Stimulated activated naive CD8-positive, alpha-beta T cell treated with anti-CD3 and anti-CD28 coated beads, Interleukin-15, Interleukin-2, amounts not matched to agents 100 U/mL and 50 U/mL, for 24 hours (primary cell): ENCODE results near the gene UPK3BL1.
"Not testable (repeated sequence)": the region's sequence is repeated elsewhere in the genome, so short reads cannot be mapped to it uniquely, and the experiment has no call there.

Experiments used
- ATAC-seq: fragments of 150-1000 bp; cut with Tn5 transposase; one replicate; pipeline ENCODE4 v1.10.0; 2021
- DNase-seq: peaks from one replicate; pipeline ENCODE4 v3.0.0; 2021

Gene UPK3BL1

DNA sequence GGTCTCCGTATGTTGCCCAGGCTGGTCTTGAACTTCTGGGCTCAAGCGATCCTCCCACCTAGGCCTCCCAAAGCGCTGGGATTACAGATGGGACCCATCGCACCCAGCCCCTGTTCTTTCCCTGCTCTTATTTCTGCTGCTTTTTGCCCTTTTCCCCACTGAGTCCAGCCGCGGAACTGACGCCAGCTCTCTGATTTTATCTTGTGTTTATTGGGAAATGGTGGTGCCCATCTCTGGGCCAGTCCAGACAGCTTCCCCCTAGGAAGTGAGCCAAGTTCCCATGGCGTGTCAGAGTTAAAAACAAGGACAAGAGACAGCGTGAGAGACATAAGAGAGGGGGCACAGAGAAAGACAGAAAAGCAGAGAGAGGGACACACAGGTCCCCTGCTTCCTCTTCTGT, 12.0 kb downstream of the UPK3BL1 start:
- ATAC-seq, DNase-seq: not testable (repeated sequence)

DNA sequence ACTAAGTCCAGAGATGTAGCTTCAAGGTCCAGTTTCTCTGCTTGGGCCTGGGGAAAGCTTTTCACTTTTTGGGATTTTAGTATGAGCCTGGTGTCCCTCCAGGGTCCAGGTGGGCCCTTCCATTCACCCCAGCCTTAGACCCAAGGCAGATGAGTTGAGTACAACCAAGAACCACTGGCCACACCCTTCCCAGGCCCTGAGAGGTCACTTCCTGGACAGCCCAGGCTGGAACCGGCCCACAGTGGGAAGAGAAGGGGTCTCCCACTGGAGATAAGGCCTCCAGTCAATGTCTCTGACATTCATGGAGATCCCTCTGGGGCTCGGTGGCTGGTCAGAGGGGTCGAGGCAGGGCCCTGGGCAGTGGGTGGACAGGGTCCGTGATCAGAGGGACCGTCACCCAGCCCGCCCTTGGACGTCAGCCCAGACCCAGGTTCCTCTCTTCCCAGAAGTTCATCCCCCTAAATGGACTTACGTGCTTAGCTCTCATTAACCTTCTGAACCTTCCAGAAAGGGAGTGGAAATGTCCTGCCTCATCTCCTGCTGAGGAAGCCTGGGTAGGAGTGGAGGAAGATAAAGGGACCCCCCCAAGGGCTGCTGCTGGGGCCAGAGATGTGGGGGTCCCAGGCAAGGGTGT, 15.2 kb downstream of the UPK3BL1 start:
- not testable (repeated sequence) for ATAC-seq

DNA sequence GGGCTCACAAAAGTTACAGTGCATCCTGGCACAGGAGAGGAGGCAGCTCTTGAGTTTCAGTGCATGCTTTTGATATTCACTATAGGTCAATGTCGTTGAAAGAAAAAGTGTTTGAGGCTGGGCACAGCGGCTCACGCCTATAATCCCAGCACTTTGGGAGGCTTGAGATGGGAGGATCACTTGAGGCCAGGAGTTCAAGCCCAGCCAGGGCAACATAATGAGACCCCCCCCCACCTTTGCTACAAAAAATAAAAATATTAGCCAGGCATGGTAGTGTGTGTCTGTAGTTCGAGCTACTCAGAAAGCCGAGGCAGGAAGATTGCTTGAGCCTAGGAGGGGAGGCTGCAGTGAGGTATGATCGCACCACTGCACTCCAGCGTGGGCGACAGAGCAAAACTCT, 24.5 kb downstream of the UPK3BL1 start:
- DNase-seq, ATAC-seq: not testable (repeated sequence)

More for the DNA sequence above, 15.2 kb downstream of the UPK3BL1 start:
- DNase-seq: not testable (repeated sequence)

DNA sequence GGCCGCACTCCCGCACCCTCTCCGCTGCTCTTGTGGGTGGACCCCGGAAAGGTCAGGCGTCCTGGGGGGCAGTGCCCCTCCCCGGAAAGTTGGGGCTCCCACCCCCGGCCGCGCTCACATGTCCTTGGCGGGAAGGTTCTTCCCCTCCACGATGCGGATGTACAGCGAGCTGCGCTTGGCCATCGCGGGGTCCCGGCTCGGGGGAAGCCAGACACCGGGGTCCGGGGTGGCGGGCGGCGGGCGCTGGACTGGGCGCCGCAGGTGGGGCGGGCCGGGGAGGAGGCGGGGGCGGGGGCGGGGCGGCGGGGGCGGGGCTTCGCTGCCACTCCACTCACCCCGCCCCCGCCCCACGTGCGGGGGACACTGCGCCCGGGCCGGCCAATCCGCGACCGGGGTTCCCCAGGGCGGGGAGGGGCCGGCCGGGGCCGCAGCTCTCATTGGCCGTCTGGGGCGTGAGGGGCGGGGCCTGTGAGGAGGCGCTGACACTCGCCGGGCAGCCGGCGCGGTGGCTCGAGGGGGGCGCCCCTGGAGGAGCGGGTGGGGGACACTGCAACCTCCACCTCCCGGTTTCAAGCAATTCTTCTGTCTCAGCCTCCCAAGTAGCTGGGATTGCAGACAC, 26.0 kb downstream of the UPK3BL1 start, which contains the start of gene RASA4:
TSS of gene RASA4 (minus strand) at position 250 of the 619 bp plus-strand sequence. CDS start at position 183, 67 bp downstream.
- peak; percentile 87 for ATAC-seq
- DNase-seq: peak; percentile 44

DNA sequence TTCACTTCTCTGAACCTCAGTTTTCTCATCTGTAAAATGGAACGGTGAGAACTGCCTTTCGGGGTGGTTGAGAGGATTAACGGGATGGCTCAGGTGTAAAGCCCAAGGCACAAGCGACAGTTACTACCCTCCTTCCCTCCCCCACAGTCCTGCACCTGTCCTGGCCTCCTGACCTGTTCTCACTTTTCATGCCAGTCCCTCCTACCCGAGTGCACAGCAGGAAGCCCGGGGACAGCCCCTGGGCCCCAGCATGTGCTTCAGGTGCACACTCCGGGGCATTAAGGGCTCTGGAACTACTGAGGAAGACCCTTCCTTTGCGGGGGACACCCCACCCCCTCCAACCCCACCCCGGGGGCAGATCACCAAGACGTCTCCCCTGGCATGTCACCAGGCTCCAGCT, 26.7 kb downstream of the UPK3BL1 start:
- peak; percentile 21 for ATAC-seq
- not testable (repeated sequence) for DNase-seq

DNA sequence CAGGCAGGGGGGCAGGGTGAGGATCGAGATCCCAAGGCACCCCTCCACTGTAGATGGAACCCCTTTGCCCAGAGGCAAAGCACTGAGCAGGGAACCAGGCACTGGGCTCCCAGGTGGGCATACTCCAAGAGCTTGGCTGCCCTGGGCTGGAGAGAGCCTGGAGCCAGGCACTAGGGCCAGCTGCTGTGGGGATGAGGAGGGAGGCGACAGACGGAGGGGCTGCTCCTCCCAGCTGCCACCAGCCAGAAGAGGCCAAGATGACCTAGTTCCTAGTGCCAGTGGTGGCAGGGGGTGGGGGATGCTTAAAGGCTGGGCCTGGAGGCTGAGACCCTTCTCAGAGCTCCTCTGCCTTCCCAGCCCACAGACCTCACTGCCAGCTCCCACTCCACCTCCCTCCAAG, 27.7 kb downstream of the UPK3BL1 start:
- not testable (repeated sequence) for ATAC-seq, DNase-seq

DNA sequence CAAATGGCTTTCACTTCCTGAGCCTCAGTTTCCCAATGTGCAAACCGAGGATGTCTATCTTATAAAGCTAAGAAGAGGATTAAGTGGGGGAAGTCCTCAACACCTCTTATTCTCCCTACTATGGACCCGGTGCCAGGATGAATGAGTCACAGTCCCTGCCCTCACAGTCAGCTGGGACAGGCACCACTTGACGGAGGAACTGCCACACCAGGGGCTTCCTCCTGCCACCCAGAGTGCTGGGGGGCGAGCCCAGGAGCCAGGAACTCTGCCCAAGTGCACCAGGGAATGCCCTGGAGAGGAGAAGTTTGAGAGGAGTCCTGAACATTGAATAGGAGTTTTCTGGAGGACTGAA, 28.3 kb downstream of the UPK3BL1 start:
- not testable (repeated sequence) for DNase-seq
- ATAC-seq: peak; percentile 10

DNA sequence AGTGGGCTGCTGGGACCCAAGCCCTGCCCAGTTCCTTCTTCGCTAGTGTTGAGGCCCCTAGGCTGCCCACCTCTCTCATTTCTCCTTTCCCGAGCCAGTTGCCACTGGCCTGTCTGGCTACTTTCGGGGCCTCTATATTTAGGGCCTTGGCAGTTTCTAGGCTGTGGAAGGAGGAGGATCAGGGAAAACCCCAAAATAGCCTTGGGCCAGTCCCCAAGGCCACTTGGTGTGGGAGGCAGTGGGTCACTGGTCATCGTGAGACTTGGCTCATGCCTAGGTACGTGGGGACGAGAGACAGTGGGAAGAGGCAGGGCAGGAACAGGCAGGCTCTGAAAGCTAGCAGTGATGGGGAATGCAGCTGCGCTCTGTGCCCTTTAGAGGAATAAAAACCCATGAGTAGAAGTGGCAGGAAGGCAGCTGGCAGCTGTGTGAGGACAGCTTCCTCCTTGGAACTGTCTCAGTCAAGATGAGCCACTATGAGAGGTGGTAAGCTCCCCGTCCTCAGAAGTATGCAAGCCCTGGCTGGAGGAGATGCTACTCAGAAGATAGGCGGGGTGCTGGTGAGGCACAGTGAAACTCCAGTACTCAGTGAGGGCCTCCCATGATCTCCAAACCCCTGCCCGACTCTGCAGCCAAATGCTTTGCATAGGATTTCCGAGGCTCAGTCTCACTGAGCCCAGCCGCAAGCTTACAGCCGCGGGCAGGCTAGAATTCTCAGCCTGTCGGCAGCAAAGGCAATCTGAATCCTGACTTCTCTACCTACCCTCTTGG, 28.8 kb downstream of the UPK3BL1 start:
- ATAC-seq, DNase-seq: not testable (repeated sequence)

DNA sequence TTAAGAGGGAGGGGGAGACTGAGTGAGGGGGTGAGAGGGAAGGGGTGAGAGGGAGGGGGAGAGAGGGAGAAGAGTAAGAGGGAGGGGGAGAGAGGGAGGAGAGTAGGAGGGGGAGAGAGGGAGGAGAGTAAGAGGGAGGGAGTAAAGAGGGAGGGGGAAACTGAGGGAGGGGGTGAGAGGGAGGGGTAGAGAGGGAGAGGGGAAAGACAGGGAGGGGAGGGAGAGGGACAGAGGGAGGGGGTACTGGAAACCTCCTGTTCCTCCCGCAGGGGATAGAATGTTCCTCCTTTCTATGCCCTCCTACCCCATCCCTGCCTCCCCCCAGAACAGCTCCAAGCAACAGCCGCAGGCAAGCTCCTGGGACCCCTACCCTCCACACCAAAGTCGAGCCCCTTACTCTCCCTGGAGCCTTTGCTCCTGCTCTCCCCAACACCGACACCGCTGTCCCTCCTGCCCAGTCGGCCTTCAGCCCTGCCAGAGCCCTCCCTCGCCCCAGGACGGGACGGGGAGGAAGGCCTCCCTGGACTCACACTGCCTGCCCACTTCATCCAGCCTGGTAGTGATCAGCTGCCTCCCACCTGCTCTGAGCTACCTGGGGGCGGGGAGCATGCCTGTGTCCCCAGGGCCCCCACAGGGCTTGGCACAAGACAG, 30.8 kb downstream of the UPK3BL1 start:
- not testable (repeated sequence) for ATAC-seq, DNase-seq

DNA sequence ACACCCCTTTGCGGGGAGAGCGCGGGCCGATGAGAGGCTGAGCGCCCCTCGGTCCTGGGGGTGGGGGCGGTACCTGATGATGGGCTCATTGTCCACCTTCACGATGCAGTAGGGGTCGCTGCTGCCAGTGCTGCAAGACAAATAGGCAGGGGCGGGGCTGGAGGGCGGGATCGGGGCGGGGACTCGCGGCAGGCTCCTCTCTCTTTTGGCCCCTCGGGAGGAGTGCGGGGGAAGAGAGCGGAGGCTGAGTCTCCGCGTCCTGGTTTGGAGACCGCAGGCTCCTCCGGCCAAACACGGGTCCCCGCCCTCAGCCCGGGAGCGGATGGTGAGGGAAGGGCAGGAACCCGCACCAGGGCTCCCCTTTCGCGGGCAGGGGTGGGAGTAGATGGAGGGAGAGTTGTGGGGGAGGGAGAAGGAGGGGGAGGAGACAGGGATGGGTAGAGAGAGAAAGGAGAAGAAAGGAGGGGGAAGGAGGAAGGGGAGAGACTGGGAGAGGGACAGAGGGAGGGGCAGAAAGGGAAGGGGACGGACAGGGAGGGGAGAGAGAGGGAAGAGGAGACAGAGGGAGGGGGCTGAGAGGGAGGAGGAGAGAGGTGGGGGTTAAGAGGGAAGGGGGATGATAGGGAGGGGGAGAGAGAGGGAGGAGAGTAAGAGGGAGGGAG, 31.4 kb downstream of the UPK3BL1 start:
- not testable (repeated sequence) for DNase-seq
- peak; percentile 48 for ATAC-seq

DNA sequence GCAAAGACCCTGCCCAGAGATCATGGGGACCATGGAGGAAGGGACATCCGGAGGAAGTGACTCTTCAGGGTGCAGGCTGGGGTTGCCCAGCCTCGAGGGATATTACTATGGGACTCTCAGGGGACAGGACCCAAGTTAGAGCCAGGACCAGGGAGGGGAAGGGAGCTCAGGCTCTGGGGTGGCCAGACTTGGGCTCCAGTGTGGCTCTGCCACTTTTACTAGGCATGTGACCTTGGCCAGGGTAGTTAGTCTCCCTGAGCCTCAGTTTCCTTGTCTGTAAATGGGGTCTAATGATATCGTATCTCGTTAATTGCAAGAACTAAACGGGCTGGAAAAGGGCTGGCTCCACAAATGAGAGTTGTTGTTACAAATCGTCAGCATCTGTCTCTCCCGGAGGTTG, 32.1 kb downstream of the UPK3BL1 start:
- not testable (repeated sequence) for ATAC-seq, DNase-seq

DNA sequence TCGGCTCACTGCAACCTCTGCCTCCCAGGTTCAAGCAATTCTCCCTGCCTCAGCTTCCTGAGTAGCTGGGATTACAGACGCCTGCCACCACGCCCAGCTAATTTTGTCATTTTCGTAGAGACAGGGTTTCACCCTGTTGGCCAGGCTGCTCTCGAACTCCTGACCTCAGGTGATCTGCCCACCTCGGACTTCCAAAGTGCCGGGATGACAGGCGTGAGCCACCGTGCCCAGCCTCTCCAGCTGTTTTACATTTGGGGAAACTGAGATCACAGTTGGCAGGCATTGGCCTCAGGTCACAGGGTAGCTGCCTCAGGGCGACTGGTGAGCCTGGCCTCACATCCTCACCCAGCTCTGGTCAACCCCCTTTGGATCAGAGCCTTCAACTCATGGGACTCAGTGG, 32.9 kb downstream of the UPK3BL1 start:
- DNase-seq, ATAC-seq: not testable (repeated sequence)

DNA sequence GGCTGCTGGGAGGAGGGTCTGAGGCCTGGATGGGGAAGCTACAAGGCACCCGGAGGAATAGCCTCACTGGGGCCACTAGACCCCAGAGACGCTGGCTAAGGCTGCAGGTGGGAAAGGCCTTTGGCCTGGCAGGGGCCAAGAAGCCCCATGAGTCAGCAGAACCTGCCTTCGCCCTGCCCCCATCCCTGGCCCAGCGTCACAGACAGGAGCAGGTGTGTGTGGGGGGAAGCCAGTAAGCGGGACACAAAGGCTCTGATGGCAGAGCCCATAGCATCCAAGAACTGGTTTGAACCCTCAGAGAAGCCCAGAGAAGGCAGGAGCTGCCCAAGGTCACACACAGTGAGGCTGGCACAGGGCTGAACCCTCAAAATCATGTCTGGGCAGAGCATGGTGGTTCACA, 35.7 kb downstream of the UPK3BL1 start:
- not testable (repeated sequence) for DNase-seq, ATAC-seq

DNA sequence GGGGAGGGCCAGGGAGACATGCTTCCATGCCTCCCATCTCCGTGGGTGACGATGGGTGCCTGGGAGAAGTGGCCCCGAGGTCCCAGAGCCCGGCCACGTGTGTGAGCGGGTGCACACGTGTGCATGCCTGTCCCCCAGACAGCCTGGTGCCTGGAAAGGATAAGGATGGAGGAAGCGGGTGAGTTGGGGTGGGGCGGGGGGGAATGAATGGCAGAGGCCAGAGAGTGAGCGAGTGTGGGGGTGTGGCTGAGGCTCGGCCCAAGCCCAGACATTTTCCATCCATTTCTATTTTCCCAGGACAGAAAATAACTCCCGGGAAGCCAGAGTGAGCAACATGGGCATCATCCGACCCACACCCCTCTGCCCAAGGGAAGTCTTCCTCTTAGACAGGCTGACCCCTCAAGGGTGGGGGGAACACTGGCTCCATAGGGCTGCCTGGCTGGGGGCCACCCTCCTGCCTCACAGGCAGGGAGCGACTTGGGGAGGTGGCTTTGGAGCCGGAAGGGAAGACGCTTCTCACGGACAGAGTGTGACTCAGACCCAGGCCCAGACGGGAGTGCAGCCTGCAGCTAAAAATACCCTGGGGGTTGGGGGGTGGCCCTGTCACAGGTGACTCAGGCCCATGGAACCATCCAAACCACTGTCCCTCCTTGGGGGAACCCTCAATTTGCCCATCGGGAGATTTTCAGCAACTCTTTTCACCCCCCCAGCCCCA, 38.0 kb downstream of the UPK3BL1 start:
- not testable (repeated sequence) for ATAC-seq, DNase-seq

DNA sequence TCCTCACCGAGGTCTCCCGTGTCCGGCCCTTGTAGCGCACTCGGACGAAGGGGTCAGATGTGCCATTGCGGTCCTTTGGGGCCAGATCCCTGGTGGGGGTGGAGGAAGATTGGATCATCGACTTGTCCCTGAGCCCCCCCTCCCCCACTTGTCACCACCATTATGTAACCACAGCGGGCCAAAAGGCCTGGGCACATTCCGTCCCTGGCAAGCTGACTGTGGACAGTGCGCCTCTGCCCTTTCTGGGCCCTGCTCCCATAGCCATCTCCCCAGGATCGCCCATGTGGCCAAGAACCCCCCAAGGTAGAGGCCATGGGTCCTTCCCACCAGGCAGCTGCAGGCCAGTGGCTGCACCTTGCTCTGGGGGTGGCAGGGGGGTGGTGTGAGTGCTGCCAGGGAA, 40.3 kb downstream of the UPK3BL1 start:
- not testable (repeated sequence) for ATAC-seq, DNase-seq

DNA sequence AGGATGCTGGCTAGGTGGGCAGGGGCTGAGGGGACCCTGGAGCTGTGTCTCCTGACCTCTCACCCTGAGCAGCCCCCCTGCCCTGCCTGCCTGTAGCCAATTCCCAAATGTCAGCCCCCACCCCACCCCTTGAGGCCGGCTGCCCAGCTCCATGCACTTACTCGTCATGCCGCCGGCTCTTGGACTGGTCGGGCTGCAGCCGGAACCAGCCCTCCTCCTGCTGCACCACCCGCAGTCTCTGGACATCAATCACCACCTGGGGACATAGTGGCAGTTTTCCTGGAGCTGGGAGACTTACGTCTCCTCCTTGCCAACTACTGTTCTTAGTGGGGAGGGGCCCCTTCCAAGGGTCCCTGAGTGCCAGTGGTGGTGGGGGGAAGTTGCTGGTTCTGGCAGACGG, 42.9 kb downstream of the UPK3BL1 start:
- DNase-seq, ATAC-seq: not testable (repeated sequence)

DNA sequence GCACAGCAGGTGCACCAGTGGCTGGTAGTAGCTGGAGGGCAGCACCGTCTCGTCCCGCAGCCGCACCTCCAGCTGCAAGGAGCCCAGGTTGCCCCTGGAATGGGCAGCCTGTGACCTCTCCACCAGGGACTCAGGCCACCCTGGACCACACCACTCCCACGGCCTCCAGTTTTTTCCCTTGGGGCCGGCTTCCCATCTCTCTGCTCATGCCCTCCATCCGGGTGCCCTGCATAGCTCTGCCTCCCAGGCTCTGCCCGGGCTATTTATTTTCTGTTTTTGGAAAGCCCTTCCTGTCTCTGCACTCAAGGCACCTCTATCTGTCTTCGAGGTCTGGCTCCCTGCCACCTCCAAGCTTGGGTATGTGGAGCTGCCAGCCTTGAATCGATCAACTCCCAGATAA, 46.6 kb downstream of the UPK3BL1 start:
- ATAC-seq, DNase-seq: not testable (repeated sequence)

DNA sequence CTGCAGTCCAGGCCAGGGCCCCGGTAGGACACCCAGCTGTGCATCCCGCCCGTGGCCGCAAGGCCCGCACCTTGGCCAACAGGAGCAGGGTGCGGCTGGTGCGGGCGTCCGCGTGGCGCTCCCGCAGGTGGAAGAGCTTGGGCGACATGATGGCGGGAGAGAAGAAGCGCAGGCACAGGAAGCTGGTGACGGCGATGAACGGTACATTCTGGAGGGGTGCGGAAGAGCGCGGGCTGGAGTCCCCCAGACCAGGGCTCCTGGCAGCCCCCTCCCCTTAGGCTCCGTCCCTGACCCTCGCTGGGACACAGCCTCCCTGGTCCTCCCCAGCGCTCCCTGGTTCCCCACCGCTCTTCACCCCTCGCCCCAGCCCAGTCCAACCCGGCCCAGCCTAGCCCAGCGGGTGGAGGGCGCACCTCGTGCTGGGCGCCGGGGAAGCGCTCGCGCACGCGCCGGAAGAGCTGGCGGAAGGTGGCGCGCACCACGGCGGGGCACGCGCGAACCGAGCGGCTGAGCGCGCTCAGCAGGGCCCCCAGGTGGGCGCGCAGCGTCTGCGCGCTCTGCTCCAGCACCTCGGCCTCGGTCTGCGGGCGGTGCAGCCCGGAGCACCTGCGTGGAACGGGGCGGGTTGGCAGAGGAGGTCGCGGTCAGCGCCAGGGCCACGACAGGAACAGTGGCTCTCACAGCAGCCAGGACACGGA, 48.8 kb downstream of the UPK3BL1 start:
- DNase-seq: not testable (repeated sequence)
- ATAC-seq: peak; percentile 67

DNA sequence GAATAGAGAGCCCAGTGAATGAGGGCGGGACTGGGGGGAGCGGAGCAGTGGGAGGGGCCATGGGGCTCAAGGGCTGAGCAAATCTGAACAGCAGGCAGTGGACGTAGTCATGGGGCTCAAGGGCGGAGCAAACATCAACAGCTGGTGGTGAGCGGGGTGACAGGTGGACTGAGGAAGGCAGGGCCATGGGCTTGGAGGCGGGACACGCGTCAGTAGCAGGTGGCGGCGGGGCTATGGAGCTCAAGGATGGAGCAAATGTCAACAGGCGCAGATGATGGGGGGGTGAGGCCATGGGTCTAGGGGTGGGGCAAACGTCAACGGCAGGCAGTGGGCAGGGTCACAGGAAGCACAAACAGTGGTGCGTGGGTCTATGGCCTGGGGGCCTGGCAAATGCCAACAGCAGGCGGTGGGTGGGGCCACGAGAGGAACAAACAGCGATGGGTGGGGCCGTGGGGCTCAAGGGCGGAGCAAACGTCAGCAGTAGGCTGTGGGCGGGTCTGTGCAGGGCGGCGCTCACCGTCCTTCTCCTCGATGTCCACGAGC, 50.0 kb downstream of the UPK3BL1 start:
- peak; percentile 39 for DNase-seq
- peak; percentile 67 for ATAC-seq

DNA sequence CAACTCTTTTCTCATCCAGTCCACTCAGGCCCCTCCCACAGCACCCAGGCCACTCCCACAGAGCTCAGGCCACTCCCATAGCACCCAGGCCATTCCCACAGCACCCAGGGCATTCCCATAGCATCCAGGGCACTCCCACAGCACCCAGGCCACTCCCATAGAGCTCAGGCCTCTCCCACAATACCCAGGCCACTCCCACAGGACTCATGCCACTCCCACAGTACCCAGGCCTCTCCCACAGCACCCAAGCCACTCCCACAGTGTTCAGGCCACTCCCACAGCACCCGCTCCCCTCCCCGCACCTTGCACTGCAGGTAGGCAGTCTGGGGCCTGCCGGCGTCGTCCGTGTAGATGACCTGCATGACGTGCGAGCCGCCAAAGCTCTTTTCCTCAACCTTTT, 52.7 kb downstream of the UPK3BL1 start:
- not testable (repeated sequence) for DNase-seq
- peak; percentile 64 for ATAC-seq
